Keratinocyte (primary cell): ENCODE results near the gene ITPKB. TPM values are rescaled to one million over a fixed set of nuclear protein-coding genes. Genes with fewer than 3 reads are reported as not detected.

Source experiments
- DNase-seq: peaks from one replicate; pipeline ENCODE4 v3.0.0-alpha.2; 2011; ENCODE audit warnings: low read depth, missing footprints, low spot score
- FAIRE-seq: peaks from 2 replicates; lab custom pipeline; 2011; peaks lifted over from hg19 to GRCh38; lab: Jason Lieb, UNC
- H2AFZ ChIP-seq: 2 replicates; pipeline ENCODE4 v1.6.0; 2012; ENCODE audit warnings: low read length, control low read depth, inconsistent platforms; ENCODE audit not compliant: control insufficient read depth
- H3K27ac ChIP-seq: 2 replicates; pipeline ENCODE4 v1.5.1; 2011; ENCODE audit warnings: low read length; ENCODE audit not compliant: control insufficient read depth, insufficient read depth
- H3K27me3 ChIP-seq: 3 replicates; pipeline ENCODE4 v1.6.0; 2011; ENCODE audit warnings: low read length; ENCODE audit not compliant: control insufficient read depth, insufficient read depth; ENCODE audit errors: extremely low read depth
- H3K36me3 ChIP-seq, 2 experiments: 2 replicates in 1 of 2; 3 replicates in 1 of 2; pipeline ENCODE4 v1.5.1; 2011; ENCODE audit warnings: low read length in 2 of 2, mild to moderate bottlenecking in 1 of 2; ENCODE audit not compliant: control insufficient read depth in 2 of 2, insufficient read depth in 2 of 2; ENCODE audit errors: extremely low read depth in 1 of 2
- H3K4me1 ChIP-seq: 3 replicates; pipeline ENCODE4 v1.5.1; 2011; ENCODE audit warnings: low read length; ENCODE audit not compliant: control insufficient read depth, insufficient read depth; ENCODE audit errors: extremely low read depth
- H3K4me2 ChIP-seq: 3 replicates; pipeline ENCODE4 v1.6.0; 2011; ENCODE audit warnings: low read depth, low read length; ENCODE audit not compliant: control insufficient read depth, insufficient read depth; ENCODE audit errors: extremely low read depth
- H3K4me3 ChIP-seq, 3 experiments: fragments of 200-600 bp in 1 of 3; sonication (generic) in 1 of 3; 2 replicates in 2 of 3; 3 replicates in 1 of 3; pipeline ENCODE4 v1.5.1; 2011 to 2016; ENCODE audit warnings: low read length in 3 of 3, mild to moderate bottlenecking in 3 of 3, control low read depth in 2 of 3, inconsistent platforms in 1 of 3, low read depth in 1 of 3, mixed read lengths in 1 of 3, mixed run types in 1 of 3, moderate library complexity in 1 of 3; ENCODE audit not compliant: control insufficient read depth in 2 of 3, insufficient read depth in 2 of 3; ENCODE audit errors: extremely low read depth in 1 of 3
- H3K79me2 ChIP-seq: 2 replicates; pipeline ENCODE4 v1.6.0; 2012; ENCODE audit warnings: low read length; ENCODE audit not compliant: control insufficient read depth, insufficient read depth
- H3K9ac ChIP-seq: 3 replicates; pipeline ENCODE4 v1.6.0; 2011; ENCODE audit warnings: low read length; ENCODE audit not compliant: control insufficient read depth, insufficient read depth; ENCODE audit errors: extremely low read depth
- H3K9me1 ChIP-seq: 3 replicates; pipeline ENCODE4 v1.6.0; 2011; ENCODE audit warnings: low read length; ENCODE audit not compliant: control insufficient read depth, insufficient read depth; ENCODE audit errors: extremely low read depth
- H3K9me3 ChIP-seq: 2 replicates; pipeline ENCODE4 v1.5.1; 2012; ENCODE audit warnings: low read depth, low read length; ENCODE audit not compliant: control insufficient read depth
- H4K20me1 ChIP-seq: 3 replicates; pipeline ENCODE4 v1.6.0; 2011; ENCODE audit warnings: low read length; ENCODE audit not compliant: control insufficient read depth, insufficient read depth; ENCODE audit errors: extremely low read depth
- CTCF ChIP-seq, 3 experiments: IDR thresholded peaks in 1 of 3; conservative IDR thresholded peaks in 1 of 3; optimal IDR thresholded peaks in 1 of 3; 2 replicates in 2 of 3; 3 replicates in 1 of 3; pipeline versions ENCODE3 to v1.5.1; 2011; ENCODE audit warnings: low read length in 3 of 3, mild to moderate bottlenecking in 3 of 3, moderate library complexity in 2 of 3, control low read depth in 1 of 3, inconsistent platforms in 1 of 3; ENCODE audit not compliant: insufficient read depth in 2 of 3; ENCODE audit errors: extremely low read depth in 1 of 3
- EZH2 ChIP-seq: IDR thresholded peaks from one replicate; pipeline ENCODE4 v1.6.1; 2012; ENCODE audit warnings: inconsistent platforms, mild to moderate bottlenecking, low read length, moderate library complexity
- dilution Hi-C: fragments of 300-500 bp; cut with MboI; formaldehyde crosslinking; loops from one replicate; pipeline ENCODE4 v1.7.0; 2020; ENCODE audit warnings: low sequenced_read_pairs; ENCODE audit not compliant: extremely low pct_ligation_motif_present
- polyA plus RNA-seq, 5 experiments: library from polyadenylated mRNA; depleted of rRNA in 3 of 5; stranded (reverse) in 3 of 5; stranded (forward) in 1 of 5; unstranded in 1 of 5; fragments of >200 nt; gene quantifications; 1 replicate in 1 of 5; 2 replicates in 3 of 5; 3 replicates in 1 of 5; pipeline versions ENCODE4 v1.2.1 to v1.2.3, GENCODE V29; 2011 to 2012; ENCODE audit warnings: missing spikeins in 2 of 5, low read depth in 1 of 5, low replicate concordance in 1 of 5

ITPKB gene
- polyA plus RNA-seq, 1 donor (not counting 4 experiments of a cell fraction or from before 2014, with no cell fraction given): 3.2 TPM

GRCh38 chr1:226779561-226779960 is 40.5 kb upstream of the ITPKB start:
- DNase-seq (no peak), FAIRE-seq (no peak)
- H3K27me3 ChIP-seq: no peaks in the 10 kb centered on the region
- H3K27ac ChIP-seq: no peak overlapping the region
- no peak overlapping the region for H3K9ac ChIP-seq
- peaks cover 8% of the 10 kb centered on the region for H3K4me1 ChIP-seq
- H2AFZ ChIP-seq: no peak overlapping the region
- no peaks in the 10 kb centered on the region for H4K20me1 ChIP-seq
- H3K79me2 ChIP-seq: no peaks in the 10 kb centered on the region
- no peaks in the 10 kb centered on the region for H3K36me3 ChIP-seq
- H3K4me2 ChIP-seq: no peak overlapping the region
- TF ChIP-seq EZH2 (no peak), CTCF (optimal IDR thresholded peaks at IDR 0.05 in 1 of 3, IDR thresholded peaks at IDR 0.05 in 1 of 3, conservative IDR thresholded peaks at IDR 0.05 in 1 of 3; ENCODE audit: extremely low read depth in 1 of 3, insufficient read depth in 2 of 3, low read length in 3 of 3) (no peak)
- dilution Hi-C loops: no loop called here
- H3K4me3 ChIP-seq: no peak overlapping the region
- no peaks in the 10 kb centered on the region for H3K9me1 ChIP-seq
- no peaks in the 10 kb centered on the region for H3K9me3 ChIP-seq

GRCh38 chr1:226778657-226779058 is 39.6 kb upstream of the ITPKB start:
- DNase-seq: peak; percentile 79
- Histone ChIP-seq H3K27me3 (no peaks in the 10 kb centered on the region), H3K9me3 (no peaks in the 10 kb centered on the region), H4K20me1 (no peaks in the 10 kb centered on the region), H3K4me1 (peaks cover 8% of the 10 kb centered on the region), H3K9me1 (no peaks in the 10 kb centered on the region), H3K4me3 (no peak overlapping the region), H2AFZ (no peak overlapping the region), H3K9ac (no peak overlapping the region), H3K27ac (no peak overlapping the region), H3K36me3 (no peaks in the 10 kb centered on the region), H3K79me2 (no peaks in the 10 kb centered on the region), H3K4me2 (no peak overlapping the region)
- peak; percentile 87 for FAIRE-seq
- no peak for TF ChIP-seq CTCF (optimal IDR thresholded peaks at IDR 0.05 in 1 of 3, IDR thresholded peaks at IDR 0.05 in 1 of 3, conservative IDR thresholded peaks at IDR 0.05 in 1 of 3; ENCODE audit: extremely low read depth in 1 of 3, insufficient read depth in 2 of 3, low read length in 3 of 3)
- dilution Hi-C loops: no loop called here
